Uterus (tissue), 2 donors: Measurements from ENCODE around the gene RAB4B.

Experiments
- CTCF ChIP-seq, 4 experiments: fragments of 200-600 bp in 2 of 4; fragments of 450-650 bp in 2 of 4; sonication (generic) in 2 of 4; IDR thresholded peaks; one replicate each; pipeline ENCODE4 v1.5.1; 2016 to 2019; ENCODE audit warnings: antibody characterized with exemption in 4 of 4, mild to moderate bottlenecking in 2 of 4, moderate library complexity in 1 of 4
- POLR2A ChIP-seq, 2 donors: fragments of 450-650 bp; IDR thresholded peaks; one replicate each; pipeline ENCODE4 v1.6.1; 2016; ENCODE audit warnings: antibody characterized with exemption in 2 of 2, mild to moderate bottlenecking in 1 of 2, moderate library complexity in 1 of 2

DNA sequence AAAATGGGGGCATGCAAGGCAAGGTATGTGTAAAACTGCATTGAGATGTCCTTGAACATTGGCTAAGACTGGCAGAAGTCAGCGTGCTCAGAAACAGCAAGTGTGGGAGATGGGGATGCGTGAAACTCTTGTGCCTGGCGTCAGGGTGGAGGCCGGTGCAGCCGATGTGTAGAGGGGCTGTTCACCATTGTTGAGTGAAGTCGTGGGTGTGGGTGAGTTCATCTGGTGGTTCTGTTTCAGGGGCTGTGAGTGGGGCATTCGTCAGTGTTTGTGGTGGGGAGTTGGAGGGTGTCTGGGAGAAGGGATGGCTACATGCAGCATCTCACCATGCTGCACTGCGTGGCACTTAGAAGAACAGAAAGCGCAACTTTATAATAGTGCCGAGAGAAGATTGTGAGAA lies 14.1 kb upstream of the RAB4B start:
- TF ChIP-seq CTCF (IDR thresholded peaks at IDR 0.05), result no peak
- TF ChIP-seq POLR2A (IDR thresholded peaks at IDR 0.05), result no peak
